ENCODE data around the gene CTNNB1. TPM values are rescaled to one million over a fixed set of nuclear protein-coding genes. Genes with fewer than 3 reads are reported as not detected.

The CTNNB1 gene
- total and polyA plus RNA-seq, 2 of the 8 experiments (the other 6 are each of a cell fraction or from before 2014, with no cell fraction given), result 356 to 579 TPM

DNA sequence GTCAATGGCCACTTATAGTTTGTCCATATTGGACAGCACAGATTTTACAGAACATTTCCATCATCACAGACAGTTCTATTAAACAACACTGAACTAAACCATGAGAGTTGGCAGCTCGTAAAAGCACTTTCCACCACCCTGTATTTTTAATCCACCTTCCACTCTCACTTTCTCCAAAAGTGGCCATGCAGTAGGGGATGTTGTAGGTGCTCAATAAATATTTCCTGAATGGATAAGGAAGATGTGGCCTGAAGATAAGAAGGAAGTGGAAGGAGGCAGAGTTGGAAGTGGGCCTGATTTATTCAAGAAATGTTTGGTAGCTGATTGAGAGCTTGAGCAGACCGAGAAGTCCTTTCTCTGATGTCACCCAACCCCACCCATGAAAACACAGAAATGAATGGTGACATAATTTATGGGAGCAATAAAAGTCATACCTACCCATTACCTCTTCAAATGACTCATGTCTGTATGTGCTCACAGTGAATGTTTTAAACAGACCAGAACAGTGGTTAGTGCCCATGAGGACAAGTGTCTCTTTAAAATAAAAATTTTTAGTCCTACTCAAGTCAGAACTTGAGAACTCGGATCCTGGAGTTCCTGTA is 39.6 kb upstream of the CTNNB1 start (continued):
- TF ChIP-seq EP300 (IDR thresholded peaks at IDR 0.05; ENCODE audit: borderline replicate concordance in 1 of 2, low read depth in 2 of 2, low read length in 2 of 2) (no peak), SIX5 (IDR thresholded peaks at IDR 0.05; ENCODE audit: low read depth, low read length) (no peak), CBX8 (IDR thresholded peaks at IDR 0.05; ENCODE audit: borderline replicate concordance, low read depth, low read length) (no peak), ZNF274 (IDR thresholded peaks at IDR 0.05; ENCODE audit: borderline replicate concordance, extremely low read depth, low read length) (no peak), HDAC6 (IDR thresholded peaks at IDR 0.05; ENCODE audit: low read depth, low read length) (no peak), GTF2F1 (IDR thresholded peaks at IDR 0.05; ENCODE audit: borderline replicate concordance, low read depth, low read length) (no peak), YY1 (IDR thresholded peaks at IDR 0.05; ENCODE audit: low read depth, low read length) (no peak), SUZ12 (IDR thresholded peaks at IDR 0.05; ENCODE audit: low read length) (no peak), BACH1 (IDR thresholded peaks at IDR 0.05; ENCODE audit: low read length) (no peak)

All from H1 (cell line).